GM12878 (cell line): ENCODE measurements around the gene ADAMTS17.

ENCODE experiments used
- BHLHE40 ChIP-seq, 2 experiments: fragments of 450-650 bp in 1 of 2; IDR thresholded peaks; 2 replicates each; pipeline ENCODE4 v1.6.1; 2011 to 2017; ENCODE audit warnings: low read depth in 2 of 2, borderline replicate concordance in 1 of 2, improper control_type of control experiment in 1 of 2, low read length in 1 of 2, mild to moderate bottlenecking in 1 of 2
- BMI1 ChIP-seq: fragments of 450-650 bp; IDR thresholded peaks from 2 replicates; pipeline ENCODE4 v1.6.1; 2016; ENCODE audit warnings: mild to moderate bottlenecking, moderate library complexity, borderline replicate concordance
- CREM ChIP-seq: IDR thresholded peaks from 2 replicates; pipeline ENCODE4 v1.6.1; 2014; ENCODE audit warnings: antibody characterized with exemption, low read depth
- DPF2 ChIP-seq: fragments of 450-650 bp; IDR thresholded peaks from 2 replicates; pipeline ENCODE4 v1.6.1; 2017; ENCODE audit warnings: mild to moderate bottlenecking
- EP300 ChIP-seq, 2 experiments: fragments of 150-350 bp in 1 of 2; IDR thresholded peaks; 2 replicates each; pipeline ENCODE4 v1.6.1; 2011 to 2012; ENCODE audit warnings: low read depth in 2 of 2, low read length in 2 of 2, borderline replicate concordance in 1 of 2, improper control_type of control experiment in 1 of 2, inconsistent platforms in 1 of 2; ENCODE audit not compliant: control insufficient read depth in 1 of 2
- EZH2 ChIP-seq: IDR thresholded peaks from 2 replicates; pipeline ENCODE4 v1.6.1; 2012; ENCODE audit warnings: low read depth, mild to moderate bottlenecking, control low read depth, inconsistent platforms, low read length, borderline replicate concordance; ENCODE audit not compliant: control insufficient read depth
- HDAC6 ChIP-seq: fragments of 200-600 bp; sonication (generic); IDR thresholded peaks from one replicate; pipeline ENCODE4 v1.8.0; 2017; ENCODE audit warnings: antibody characterized with exemption; ENCODE audit not compliant: unreplicated experiment
- NFYB ChIP-seq: IDR thresholded peaks from 2 replicates; pipeline ENCODE4 v1.6.1; 2011; ENCODE audit warnings: low read depth, mild to moderate bottlenecking, low read length, improper control_type of control experiment, moderate library complexity; ENCODE audit not compliant: insufficient read depth
- POLR2AphosphoS5 ChIP-seq: IDR thresholded peaks from 2 replicates; pipeline ENCODE4 v1.6.1; 2011; ENCODE audit warnings: mild to moderate bottlenecking, low read length, inconsistent platforms
- RCOR1 ChIP-seq: conservative IDR thresholded peaks from 2 replicates; pipeline ENCODE4 v1.6.1; 2012; ENCODE audit warnings: low read depth, low read length, improper control_type of control experiment
- SP1 ChIP-seq: IDR thresholded peaks from one replicate; pipeline ENCODE4 v1.6.1; 2011; ENCODE audit warnings: low read depth, low read length
- TF ChIP-seq, protein P1 (sequence below), 3 experiments: IDR thresholded peaks in 2 of 3; conservative IDR thresholded peaks in 1 of 3; 2 replicates each; pipeline ENCODE4 v1.5.1; 2011; ENCODE audit warnings: low read depth in 3 of 3, low read length in 3 of 3, mild to moderate bottlenecking in 3 of 3, control low read depth in 2 of 3, moderate library complexity in 2 of 3, inconsistent platforms in 1 of 3, mixed read lengths in 1 of 3; ENCODE audit not compliant: control insufficient read depth in 2 of 3, insufficient read depth in 1 of 3; ENCODE audit errors: extremely low read depth in 1 of 3

GRCh38 chr15:100261302-100262240, 80.2 kb downstream of the ADAMTS17 start:
- TF ChIP-seq SP1 = no peak
- TF ChIP-seq POLR2AphosphoS5 = no peak
- TF ChIP-seq, protein P1, sequence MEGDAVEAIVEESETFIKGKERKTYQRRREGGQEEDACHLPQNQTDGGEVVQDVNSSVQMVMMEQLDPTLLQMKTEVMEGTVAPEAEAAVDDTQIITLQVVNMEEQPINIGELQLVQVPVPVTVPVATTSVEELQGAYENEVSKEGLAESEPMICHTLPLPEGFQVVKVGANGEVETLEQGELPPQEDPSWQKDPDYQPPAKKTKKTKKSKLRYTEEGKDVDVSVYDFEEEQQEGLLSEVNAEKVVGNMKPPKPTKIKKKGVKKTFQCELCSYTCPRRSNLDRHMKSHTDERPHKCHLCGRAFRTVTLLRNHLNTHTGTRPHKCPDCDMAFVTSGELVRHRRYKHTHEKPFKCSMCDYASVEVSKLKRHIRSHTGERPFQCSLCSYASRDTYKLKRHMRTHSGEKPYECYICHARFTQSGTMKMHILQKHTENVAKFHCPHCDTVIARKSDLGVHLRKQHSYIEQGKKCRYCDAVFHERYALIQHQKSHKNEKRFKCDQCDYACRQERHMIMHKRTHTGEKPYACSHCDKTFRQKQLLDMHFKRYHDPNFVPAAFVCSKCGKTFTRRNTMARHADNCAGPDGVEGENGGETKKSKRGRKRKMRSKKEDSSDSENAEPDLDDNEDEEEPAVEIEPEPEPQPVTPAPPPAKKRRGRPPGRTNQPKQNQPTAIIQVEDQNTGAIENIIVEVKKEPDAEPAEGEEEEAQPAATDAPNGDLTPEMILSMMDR (IDR thresholded peaks at IDR 0.05 in 2 of 3, conservative IDR thresholded peaks at IDR 0.05 in 1 of 3; ENCODE audit: control insufficient read depth in 2 of 3, extremely low read depth in 1 of 3, insufficient read depth in 1 of 3, low read depth in 3 of 3, low read length in 3 of 3) = no peak
- no peak for TF ChIP-seq EZH2
- no peak for TF ChIP-seq BHLHE40 (IDR thresholded peaks at IDR 0.05; ENCODE audit: borderline replicate concordance in 1 of 2, low read depth in 2 of 2, low read length in 1 of 2)
- no peak for TF ChIP-seq NFYB
- no peak for TF ChIP-seq DPF2
- TF ChIP-seq HDAC6 = no peak
- no peak for TF ChIP-seq RCOR1
- no peak for TF ChIP-seq CREM
- TF ChIP-seq BMI1 = no peak
- TF ChIP-seq EP300 (IDR thresholded peaks at IDR 0.05; ENCODE audit: borderline replicate concordance in 1 of 2, control insufficient read depth in 1 of 2, low read depth in 2 of 2, low read length in 2 of 2) = no peak
